ENCODE data around the gene CTBP1. TPM values are rescaled to one million over a fixed set of nuclear protein-coding genes. Genes with fewer than 3 reads are reported as not detected.
A peak's percentile ranks its signal among the peaks of the same experiment; 100 is the strongest.

Gene CTBP1
- total RNA-seq, 1 experiment from 2014 or later = 187 TPM

GRCh38 chr4:1276984-1277383, 28.1 kb upstream of the CTBP1 start:
- H3K27me3 ChIP-seq (replicated peaks; ENCODE audit: insufficient read depth, low read depth, low read length, poor library complexity) = no peaks in the 10 kb centered on the region
- no peaks in the 10 kb centered on the region for H3K36me3 ChIP-seq (ENCODE audit: insufficient read depth, low read length, poor library complexity, severe bottlenecking)
- DNase-seq (ENCODE audit: low spot score) = no peak
- ChIA-PET POLR2A (ENCODE audit: low non-redundant PET) (no interaction called here), CTCF (no interaction called here)
- no peaks in the 10 kb centered on the region for H3K4me1 ChIP-seq (ENCODE audit: insufficient read depth, low read length, poor library complexity, severe bottlenecking)
- no TSS peak for BruUV-seq (replicated peaks)
- H3K4me3 ChIP-seq (ENCODE audit: low read depth, low read length, poor library complexity, severe bottlenecking) = no peak overlapping the region
- TF ChIP-seq EZH2 (IDR thresholded peaks at IDR 0.05; ENCODE audit: borderline replicate concordance, low read depth, low read length, poor library complexity, severe bottlenecking) (no peak), CTCF (conservative IDR thresholded peaks at IDR 0.05; ENCODE audit: low read depth, low read length) (no peak)
- intact Hi-C loops (cut with micrococcal nuclease; ENCODE audit: unreplicated experiment) = no loop called here
- H3K27ac ChIP-seq (ENCODE audit: low read depth, low read length, poor library complexity, severe bottlenecking) = no peak overlapping the region
- H3K9me3 ChIP-seq (ENCODE audit: low read depth, low read length, poor library complexity, severe bottlenecking) = no peaks in the 10 kb centered on the region

DNA sequence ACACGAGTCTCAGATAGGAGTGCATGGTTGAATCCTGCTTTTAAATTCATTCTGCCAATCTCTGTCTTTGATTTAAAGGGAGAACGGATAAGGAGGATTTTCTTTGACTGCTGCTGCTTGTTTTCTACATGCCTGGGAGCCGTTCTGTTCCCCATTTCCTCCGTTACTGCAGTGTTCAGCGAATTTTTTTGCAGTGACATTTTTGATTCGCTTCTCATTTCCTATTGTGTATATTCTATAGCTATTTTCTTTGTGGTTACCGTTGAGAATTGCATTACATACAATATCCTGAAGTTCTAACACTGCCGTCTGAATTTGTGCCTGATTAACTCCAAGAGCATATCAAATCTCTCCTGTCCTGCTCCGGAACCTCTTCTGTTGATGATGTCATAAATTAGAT, 25.9 kb upstream of the CTBP1 start:
- TF ChIP-seq CTCF (conservative IDR thresholded peaks at IDR 0.05; ENCODE audit: low read depth, low read length) = no peak
- CTCF ChIA-PET = interaction anchor here (0.6 kb wide), 1 partner anchor 126 kb away, joined by 3 read pairs; no protein-coding TSS in a partner anchor

GRCh38 chr4:1271686-1272085, 22.8 kb upstream of the CTBP1 start:
- Histone ChIP-seq H3K4me3 (ENCODE audit: low read depth, low read length, poor library complexity, severe bottlenecking) (no peak overlapping the region), H3K9me3 (ENCODE audit: low read depth, low read length, poor library complexity, severe bottlenecking) (peaks cover 6% of the 10 kb centered on the region), H3K36me3 (ENCODE audit: insufficient read depth, low read length, poor library complexity, severe bottlenecking) (no peaks in the 10 kb centered on the region), H3K27ac (ENCODE audit: low read depth, low read length, poor library complexity, severe bottlenecking) (no peak overlapping the region), H3K4me1 (ENCODE audit: insufficient read depth, low read length, poor library complexity, severe bottlenecking) (no peaks in the 10 kb centered on the region), H3K27me3 (replicated peaks; ENCODE audit: insufficient read depth, low read depth, low read length, poor library complexity) (no peaks in the 10 kb centered on the region)
- CTCF ChIA-PET = no interaction called here
- POLR2A ChIA-PET (ENCODE audit: low non-redundant PET) = no interaction called here
- intact Hi-C loops (cut with micrococcal nuclease; ENCODE audit: unreplicated experiment) = no loop called here
- no TSS peak for BruUV-seq (replicated peaks)
- TF ChIP-seq EZH2 (IDR thresholded peaks at IDR 0.05; ENCODE audit: borderline replicate concordance, low read depth, low read length, poor library complexity, severe bottlenecking) = no peak
- TF ChIP-seq CTCF (conservative IDR thresholded peaks at IDR 0.05; ENCODE audit: low read depth, low read length) = no peak
- no peak for DNase-seq (ENCODE audit: low spot score)

More for the DNA sequence above, 25.9 kb upstream of the CTBP1 start:
- Histone ChIP-seq H3K27ac (ENCODE audit: low read depth, low read length, poor library complexity, severe bottlenecking) (no peak overlapping the region), H3K4me1 (ENCODE audit: insufficient read depth, low read length, poor library complexity, severe bottlenecking) (no peaks in the 10 kb centered on the region), H3K36me3 (ENCODE audit: insufficient read depth, low read length, poor library complexity, severe bottlenecking) (no peaks in the 10 kb centered on the region), H3K9me3 (ENCODE audit: low read depth, low read length, poor library complexity, severe bottlenecking) (no peaks in the 10 kb centered on the region), H3K4me3 (ENCODE audit: low read depth, low read length, poor library complexity, severe bottlenecking) (no peak overlapping the region), H3K27me3 (replicated peaks; ENCODE audit: insufficient read depth, low read depth, low read length, poor library complexity) (no peaks in the 10 kb centered on the region)
- DNase-seq (ENCODE audit: low spot score) = peak; percentile 41
- no TSS peak for BruUV-seq (replicated peaks)
- POLR2A ChIA-PET (ENCODE audit: low non-redundant PET) = no interaction called here
- intact Hi-C loops (cut with micrococcal nuclease; ENCODE audit: unreplicated experiment) = no loop called here

Data from A673 (cell line).